COLO668 (cell line): ENCODE results near the gene PRLR.
"Not testable (repeated sequence)": the region's sequence is repeated elsewhere in the genome, so short reads cannot be mapped to it uniquely, and the experiment has no call there.

Experiments
- DNase-seq: peaks from one replicate; lab custom pipeline; 2025; ENCODE audit not compliant: unreplicated experiment; lab: John Stamatoyannopoulos, UW

PRLR gene

DNA sequence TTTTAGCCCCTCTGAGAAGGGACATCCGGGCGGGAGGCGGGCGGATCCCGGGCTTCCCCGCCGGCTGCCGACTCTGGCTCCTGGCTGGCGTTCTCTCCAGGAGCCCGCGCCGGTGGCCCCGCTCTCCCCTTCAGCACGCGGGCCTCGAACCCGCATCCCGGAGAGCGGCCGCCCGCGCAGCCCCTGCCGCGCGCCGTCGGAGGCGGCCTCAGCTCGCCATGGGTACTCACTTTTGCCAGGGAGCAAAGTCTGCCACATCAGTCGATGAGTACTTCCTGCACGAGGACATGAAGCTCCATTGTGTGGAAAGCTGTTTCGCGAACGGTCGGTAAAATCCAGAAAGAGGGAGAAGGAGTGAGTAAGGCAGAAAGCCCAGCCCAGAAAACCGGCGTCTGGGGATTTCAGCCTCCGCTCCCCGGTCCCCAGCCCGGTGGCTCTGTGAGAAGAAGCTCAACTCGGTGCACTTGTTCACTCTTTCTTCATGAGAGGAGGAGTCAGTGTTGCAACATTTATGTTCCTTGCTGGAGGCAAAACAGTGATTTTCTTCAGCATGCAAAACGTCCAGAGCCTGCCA lies at the start of gene PRLR:
Gene PRLR, minus strand, starts transcription at position 450 of the 574 bp plus-strand sequence. CDS start 140,867 bp downstream, outside the sequence.
- DNase-seq: peak; percentile 68

DNA sequence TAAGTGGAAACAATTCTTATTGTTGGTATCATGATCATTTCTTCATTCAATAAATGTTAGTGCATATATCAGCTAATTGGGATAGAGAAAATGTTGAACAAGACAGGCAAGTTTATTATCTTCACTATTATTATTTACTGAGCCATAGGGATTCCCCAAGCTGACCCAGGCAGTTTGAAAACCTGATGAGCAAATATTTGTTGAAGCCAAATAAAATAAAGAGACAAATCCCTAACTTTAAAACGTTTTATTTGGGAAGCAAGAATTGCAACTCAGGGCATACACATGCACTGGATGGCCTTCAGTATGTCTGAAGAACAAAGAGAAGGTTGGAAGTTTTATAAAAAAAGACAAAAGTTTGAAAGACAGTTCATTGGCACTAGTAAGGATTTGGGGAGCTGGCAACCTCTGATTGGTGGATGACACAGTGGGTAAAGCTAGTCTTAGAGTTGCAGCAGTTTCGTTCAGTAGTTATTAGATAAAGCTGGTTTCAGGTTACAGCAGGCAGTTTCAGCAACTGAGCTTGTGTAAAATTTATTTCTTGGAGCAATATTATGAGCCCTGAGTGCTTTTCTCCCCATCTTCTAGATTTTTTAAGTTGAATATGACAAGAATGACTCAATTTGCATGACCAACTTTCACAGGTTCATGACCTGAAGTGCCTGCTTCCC lies 44.7 kb upstream of the PRLR start:
- no peak for DNase-seq

DNA sequence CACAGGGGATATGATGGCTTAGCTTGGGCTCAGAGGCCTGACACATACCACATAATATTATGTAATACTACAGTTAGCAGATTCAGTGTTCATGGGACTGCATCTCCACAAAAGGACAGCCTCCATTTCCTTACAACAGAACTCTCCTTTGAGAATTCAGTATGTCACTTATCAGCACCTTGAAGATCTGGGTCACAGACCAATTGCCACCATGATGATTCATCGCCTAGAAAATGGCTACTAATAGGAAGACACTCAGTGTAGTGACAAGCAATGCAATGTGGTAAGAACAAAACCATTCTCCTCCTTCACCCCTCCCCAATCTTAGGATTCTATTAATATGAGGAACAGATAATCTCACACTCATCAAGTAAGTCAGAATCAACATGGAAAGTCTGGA lies 38.7 kb upstream of the PRLR start:
- no peak for DNase-seq

DNA sequence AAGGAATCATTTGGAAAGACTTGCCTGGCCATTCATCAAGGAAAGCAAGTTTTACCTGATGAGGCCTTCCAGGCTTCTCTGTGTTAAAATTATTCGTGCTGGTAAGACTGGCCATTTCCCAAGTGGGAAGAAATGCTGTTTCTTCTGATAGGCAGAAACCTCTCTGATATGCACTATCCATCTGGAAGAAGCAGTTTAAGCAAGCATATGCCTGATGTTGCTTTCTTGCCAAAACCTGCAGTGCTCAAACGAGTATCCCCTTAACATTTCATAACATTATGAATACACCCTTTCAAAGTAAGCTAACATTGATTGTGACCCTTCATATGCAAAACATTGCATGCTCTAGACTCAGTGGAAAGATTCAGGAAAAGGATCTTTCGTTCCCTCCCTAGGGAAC lies 36.0 kb upstream of the PRLR start:
- DNase-seq: no peak

DNA sequence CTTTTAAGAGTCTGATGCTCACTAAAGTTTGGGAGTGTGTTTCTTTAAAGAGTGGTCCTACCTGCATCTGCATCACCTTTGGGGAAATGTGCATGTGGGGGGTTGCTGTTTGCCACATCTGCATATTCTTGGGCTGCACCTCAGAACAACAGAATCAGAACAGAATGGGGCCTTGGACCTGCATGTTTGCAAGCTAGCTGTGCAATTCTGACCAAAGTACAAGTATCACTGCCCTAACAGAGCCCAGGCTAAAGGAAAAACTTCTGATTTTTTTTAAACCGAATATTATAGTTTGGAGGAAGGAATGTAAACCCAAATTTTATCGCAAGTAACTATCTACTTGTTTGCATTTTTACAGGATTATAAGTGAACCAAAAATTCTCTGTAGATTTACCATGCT lies 34.2 kb upstream of the PRLR start:
- no peak for DNase-seq

DNA sequence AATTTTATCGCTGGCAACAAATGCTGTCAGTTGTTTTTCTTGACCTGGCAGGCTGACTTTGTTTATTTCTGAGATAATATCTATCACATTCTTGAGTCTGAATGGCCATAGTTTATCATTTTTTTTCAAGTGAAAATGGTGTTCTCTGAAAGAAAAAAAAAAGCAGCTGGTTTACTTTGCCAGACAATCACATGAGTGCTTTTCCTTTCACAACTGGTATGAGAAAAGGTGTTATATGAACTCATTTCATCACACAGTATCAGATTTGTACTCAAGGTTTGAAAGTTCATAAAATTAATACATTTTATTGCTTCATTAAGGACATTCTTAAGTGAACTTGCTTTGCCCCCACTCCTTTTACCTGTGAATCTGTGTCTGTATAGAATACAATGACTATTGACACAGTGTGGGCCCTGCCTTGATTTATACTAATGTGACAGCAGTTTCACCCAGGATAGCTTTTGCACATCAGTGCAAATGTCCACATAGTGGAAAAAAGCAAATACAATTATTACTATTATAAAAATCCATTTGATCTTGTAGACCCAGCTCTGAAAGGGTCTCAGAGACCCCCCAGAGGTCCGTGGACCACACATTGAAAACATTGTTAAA lies 33.1 kb upstream of the PRLR start:
- no peak for DNase-seq

DNA sequence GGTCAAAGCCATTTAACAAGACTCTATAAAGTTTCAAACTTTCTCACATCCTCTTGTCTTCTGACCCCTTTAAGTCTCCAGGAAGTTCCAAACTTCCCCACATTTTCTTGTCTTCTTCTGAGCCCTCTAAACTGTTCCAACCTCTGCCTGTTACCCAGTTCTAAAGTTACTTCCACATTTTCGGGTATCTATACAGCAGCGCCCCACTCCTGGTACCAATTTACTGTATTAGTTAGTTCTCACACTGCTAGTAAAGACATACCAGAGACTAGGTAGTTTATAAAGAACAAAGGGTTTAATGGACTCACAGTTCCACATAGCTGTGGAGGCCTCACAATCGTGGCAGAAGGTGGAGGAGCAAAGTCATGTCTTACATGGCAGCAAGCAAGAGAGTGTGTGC lies 23.3 kb upstream of the PRLR start:
- no peak for DNase-seq

DNA sequence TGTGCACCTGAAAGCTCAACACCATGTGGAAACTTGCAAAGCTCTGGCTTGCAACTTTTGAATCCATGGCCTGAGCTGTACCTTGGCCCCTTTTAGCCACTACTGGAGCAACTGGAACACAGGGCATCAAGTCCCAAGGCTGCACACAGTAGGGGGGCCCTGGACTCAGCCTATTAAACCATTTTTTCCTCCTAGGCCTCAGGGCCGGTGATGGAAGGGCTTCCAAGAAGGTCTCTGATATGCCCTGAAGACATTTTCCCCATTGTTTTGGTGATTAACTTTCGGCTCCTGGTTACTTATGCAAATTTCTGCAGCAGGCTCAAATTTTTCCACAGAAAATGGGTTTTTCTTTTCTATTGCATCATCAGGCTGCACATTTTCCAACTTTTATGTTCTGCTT lies 22.7 kb upstream of the PRLR start:
- DNase-seq: no peak

DNA sequence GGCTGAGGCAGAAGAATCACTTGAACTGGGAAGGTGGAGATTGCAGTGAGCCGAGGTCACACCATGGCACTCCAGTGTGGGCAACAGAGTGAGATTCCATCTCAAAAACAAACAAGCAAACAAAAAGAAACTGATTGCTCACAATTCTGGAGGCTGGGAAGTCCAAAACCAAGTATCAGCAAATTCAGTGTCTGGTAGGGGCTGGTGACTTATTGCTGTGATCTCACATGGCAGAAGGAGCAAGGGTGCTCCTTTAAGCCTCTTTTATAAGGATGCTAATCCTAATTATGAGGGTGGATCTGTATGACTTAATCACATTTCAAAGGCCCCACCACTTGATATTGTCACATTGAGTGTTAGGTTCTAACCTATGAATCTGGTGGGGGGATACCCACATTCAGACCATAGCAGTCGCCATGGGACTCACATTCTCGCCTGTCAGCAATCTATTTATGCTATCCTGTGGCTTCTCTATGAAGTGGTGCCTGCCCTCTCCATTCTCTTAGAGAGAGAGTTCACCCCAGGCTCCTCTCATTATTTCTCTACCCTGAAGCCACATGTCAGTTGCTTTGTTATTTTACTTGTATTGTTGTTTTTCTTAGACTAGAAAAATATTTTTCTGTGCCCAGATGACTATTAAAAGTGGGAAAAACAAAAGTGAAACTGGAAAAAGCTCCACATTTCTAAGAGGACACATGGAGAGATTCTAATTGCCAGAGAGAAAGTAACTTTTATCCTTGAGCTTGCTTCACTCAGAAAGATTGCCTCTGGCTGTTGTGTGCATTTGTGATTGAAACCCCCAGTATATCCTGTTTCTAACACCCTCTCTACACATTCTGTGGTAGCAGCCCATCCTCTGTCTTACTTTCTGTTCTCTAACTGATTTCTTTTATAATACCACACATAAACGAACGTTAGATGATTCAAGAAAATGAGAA lies 18.8 kb upstream of the PRLR start:
- no peak for DNase-seq

DNA sequence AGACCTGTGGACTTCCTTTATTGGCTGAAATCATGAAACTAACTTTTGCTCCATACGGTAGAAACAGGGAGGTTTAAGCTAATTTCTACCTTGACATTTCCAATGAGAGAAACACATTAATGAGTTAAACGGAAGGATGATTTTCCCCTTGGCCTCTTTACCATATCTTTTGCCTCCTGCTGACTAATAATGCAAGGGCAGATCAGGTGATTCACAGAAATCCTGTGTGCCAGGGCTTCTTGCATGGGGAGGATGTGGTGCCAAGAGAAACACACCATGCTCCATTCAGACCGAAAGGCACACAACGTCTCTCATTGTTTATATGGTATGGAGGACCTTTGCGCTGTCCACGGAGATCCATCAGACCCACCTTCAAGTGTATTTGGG lies 17.4 kb upstream of the PRLR start:
- no peak for DNase-seq

DNA sequence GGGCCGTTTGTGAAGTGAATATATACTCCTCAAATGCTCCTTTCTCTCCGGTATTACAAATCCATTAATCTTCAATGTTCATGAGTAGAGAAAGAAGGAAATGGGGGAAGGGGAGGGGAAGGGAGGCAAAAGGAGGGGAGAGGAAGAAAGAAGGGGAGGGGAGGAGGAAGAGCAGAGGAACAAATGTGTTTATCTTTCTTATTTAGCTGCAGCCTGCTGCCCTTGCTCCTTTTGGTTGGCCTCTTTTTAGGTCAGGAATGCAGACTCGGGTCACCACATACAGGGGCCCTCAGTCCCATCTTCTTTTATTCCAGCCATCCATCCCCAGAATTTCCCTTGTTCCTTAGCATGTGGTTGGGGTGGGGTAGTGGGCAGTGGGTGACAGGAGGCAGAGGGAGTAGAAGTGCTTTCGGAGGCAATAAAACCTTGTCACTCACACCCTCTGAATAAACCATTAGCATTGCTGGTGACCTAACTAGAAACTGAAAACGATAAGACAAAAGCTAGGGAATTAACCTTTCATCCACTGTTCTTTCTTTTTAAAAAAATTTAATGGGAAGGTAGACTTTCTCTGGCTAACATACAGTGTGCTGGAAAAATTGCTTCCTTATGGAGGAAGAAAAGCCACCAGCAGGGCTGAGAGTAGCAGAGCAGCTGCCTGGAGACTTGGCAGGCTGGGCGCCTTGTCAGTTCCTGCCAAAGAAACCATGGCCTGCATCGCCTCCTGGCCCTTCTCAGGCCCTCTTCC lies 16.8 kb upstream of the PRLR start:
- no peak for DNase-seq

DNA sequence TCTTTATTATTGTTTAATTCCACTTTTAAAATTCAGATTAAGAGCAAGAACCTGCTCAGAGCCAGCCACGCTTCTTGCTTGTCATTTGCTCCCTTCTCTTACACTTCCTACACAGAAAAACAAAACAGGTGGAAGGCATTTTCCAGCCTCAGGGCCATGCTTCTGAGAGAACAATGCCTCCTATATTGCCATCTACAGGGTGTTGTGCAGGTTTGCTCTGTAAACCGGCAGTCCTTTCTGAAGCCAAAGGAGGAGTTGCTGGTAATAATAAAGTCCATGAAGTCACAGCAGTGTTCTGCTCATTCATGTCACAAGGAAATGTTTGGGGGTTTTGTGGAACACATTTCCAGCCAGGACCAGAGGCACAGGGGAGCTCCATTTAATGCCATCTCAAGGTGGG lies 16.1 kb upstream of the PRLR start:
- peak; percentile 23 for DNase-seq

DNA sequence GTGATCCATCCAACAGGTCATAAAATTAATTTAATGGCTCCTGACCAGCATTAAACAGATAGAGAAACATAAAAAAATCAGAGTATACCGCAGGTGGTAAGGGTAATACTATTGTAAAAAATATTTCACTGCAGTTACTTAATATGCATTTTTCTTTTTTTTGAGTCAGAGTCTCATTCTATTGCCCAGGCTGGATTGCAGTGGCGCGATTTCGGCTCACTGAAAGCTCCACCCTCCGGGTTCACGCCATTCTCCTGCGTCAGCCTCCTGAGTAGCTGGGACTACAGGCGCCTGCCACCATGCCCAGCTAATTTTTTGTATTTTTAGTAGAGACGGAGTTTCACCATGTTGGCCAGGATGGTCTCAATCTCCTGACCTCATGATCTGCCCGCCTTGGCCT lies 15.1 kb upstream of the PRLR start:
- DNase-seq: not testable (repeated sequence)

DNA sequence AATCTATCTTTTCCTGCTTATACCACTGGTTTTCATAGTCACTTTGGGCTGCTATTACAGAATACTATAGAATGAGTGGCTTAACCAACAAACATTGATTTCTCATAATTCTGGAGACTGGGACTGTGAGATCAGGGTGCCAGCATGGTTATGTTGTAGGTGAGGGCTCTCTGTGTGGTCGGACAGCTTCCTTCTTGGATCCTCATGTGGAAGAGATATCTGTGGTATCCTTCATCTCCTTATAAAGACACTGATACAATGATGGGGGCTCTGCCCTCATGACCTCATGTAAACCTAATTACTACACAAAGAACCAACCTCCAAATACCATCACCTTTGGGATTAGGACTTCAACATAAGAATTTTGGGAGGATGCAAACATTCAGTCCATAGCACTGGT lies 13.9 kb upstream of the PRLR start:
- no peak for DNase-seq

DNA sequence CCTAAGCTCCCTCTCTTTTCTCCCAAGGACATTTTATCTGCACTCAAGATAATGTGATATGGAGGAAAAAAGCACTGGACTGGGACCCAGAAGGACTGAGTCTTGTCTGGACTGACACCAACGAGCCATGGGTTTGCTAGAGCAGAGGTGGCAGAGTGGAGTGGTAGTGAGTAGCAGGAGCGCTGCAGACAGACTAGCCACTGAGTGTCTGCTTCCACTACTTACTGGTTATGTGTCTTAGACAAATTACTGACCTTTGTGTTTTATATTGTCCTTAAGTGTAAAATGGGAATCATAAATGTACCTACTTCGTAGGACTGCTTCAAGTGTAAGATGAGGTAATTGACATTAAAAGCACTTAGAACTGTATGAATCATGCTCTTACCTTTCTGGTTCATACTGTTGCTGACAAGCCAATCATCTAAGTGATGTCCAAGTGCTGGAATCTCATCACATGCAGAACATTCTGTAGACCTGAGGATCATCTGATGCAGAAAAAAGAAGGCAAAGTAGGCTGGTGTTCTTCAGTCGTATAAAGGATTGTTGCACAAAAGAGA lies 12.5 kb upstream of the PRLR start:
- no peak for DNase-seq

DNA sequence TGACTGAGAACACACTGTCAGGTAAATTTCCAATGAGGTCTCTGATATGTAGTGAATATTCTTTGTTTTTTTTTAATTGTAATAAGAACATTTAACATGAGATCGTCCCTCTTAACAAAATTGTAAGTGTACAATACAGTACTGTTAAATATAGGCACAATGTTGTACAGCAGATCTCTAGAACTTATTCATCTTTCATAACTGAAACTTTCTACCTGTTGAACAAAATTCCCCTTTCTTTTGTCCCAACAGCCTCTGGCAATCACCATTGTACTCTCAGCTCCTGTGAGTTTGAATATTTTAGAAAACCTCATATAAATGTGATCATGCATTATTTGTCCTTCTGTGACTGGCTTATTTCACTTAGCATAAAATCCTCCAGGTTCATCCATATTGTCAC lies 10.6 kb upstream of the PRLR start:
- no peak for DNase-seq

DNA sequence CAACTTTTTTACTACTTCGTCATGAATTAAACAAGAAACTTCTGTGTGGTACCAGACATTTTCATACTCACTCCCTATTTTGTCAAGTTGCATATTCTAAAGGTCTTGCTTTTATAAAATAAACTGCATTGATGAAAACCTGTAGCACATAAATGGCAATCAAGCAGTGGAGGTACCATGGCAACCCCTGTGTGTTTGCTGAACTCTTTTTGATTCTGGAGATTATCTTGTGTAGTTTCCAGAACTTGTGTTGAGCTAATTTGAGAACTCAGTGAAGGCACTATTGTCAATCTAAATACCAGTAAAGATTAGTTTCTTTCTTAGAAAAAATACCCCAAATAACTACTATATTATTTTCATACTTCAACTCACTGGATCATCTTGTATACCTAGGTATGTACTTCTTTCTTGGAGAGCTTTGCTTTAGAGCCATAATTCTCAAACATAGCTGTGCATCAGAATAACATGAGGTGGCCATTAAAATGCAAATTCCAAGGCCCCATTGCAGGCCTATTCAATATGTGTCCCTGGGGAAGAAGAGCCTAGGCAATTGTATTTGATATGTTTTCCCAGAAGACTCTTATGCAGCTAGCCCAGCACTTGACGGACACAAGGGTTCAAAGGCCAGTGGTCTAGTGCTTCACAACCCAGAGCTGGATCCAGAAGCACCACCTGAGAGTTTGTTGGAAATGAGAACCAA lies 9.8 kb upstream of the PRLR start:
- no peak for DNase-seq

DNA sequence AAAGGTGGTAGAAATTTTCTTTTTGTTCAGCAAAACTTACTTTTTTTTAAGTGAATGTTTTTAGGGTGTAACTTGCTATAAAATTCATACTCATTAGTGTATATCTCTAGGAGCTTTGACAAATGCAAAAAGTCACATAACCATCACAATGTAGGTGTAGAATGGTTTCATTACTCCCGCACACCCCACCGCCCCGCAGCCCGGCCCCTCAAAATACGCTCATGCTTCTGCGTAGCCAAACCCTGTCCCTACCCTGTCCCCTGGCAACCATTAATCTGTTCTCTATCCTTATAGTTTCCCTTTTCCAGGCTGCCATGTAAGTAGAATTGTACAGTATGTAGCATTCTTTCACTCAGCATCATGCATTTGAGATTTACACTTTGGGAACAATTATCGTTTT lies 9.2 kb upstream of the PRLR start:
- no peak for DNase-seq

DNA sequence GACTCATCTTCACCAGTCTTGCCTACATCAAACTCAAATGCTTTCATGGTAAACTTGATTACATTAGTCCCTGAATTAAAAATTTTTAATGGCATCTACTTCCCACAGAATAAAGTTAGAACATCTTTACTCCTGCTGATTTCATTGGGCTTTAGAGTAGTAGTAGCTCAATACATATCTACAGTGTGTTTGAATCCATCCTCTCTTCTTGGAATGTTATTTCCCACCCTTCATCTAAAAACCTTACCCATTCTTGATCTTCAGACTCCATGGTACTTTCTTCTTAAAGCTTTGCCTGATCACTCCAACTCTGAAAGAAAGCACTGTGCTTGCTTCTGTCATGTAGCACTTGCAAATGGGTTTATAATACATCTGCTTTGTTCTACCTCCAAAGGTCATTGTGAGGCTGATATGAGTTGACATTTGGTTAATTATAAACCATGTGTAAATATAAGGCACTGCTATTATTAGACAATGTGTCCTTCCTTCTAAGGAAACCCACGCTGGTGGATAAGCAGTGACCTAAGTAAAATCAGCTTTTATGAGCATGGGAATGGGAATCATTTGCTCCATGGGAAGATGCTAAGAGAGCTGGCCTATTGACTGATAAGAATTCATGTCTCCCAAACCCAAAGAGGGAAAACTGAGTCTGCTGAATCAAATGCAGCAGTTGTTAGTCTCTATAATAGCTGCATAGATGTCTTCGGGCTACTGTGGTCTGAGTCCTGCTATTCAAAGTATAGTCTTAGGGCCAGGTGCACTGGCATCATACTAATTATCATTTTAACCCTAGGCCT lies 7.5 kb upstream of the PRLR start:
- peak; percentile 38 for DNase-seq
